ENCODE measurements around the gene RPGRIP1.
"Not testable (repeated sequence)": the region's sequence is repeated elsewhere in the genome, so short reads cannot be mapped to it uniquely, and the experiment has no call there.

The RPGRIP1 gene

GRCh38 chr14:21252149-21252548 is 27.7 kb upstream of the RPGRIP1 start:
- TF ChIP-seq CTCF (IDR thresholded peaks at IDR 0.05; ENCODE audit: insufficient read depth, low read depth, low read length, missing control alignments) = no peak
- no peak overlapping the region for H3K4me3 ChIP-seq (ENCODE audit: low read depth, low read length)
- no peak for DNase-seq (ENCODE audit: low read depth)

GRCh38 chr14:21255385-21256101 is 24.3 kb upstream of the RPGRIP1 start:
- no peak overlapping the region for H3K4me3 ChIP-seq (ENCODE audit: low read depth, low read length)
- no peak for DNase-seq (ENCODE audit: low read depth)
- no peak for TF ChIP-seq CTCF (IDR thresholded peaks at IDR 0.05; ENCODE audit: insufficient read depth, low read depth, low read length, missing control alignments)

GRCh38 chr14:21256102-21256447 is 23.8 kb upstream of the RPGRIP1 start:
- not testable (repeated sequence) for H3K4me3 ChIP-seq (ENCODE audit: low read depth, low read length); DNase-seq (ENCODE audit: low read depth)

- DNase-seq (ENCODE audit: low read depth) = no peak
- H3K4me3 ChIP-seq (ENCODE audit: low read depth, low read length) = no peak overlapping the region
- no peak for TF ChIP-seq CTCF (IDR thresholded peaks at IDR 0.05; ENCODE audit: insufficient read depth, low read depth, low read length, missing control alignments)
These were observed 23.1 kb upstream of the RPGRIP1 start for GRCh38 chr14:21256539-21257393.

GRCh38 chr14:21257394-21257909 is 22.4 kb upstream of the RPGRIP1 start:
- TF ChIP-seq CTCF (IDR thresholded peaks at IDR 0.05; ENCODE audit: insufficient read depth, low read depth, low read length, missing control alignments) = no peak
- no peak for DNase-seq (ENCODE audit: low read depth)
- no peak overlapping the region for H3K4me3 ChIP-seq (ENCODE audit: low read depth, low read length)

- no peak for TF ChIP-seq CTCF (IDR thresholded peaks at IDR 0.05; ENCODE audit: insufficient read depth, low read depth, low read length, missing control alignments)
- no peak for DNase-seq (ENCODE audit: low read depth)
- H3K4me3 ChIP-seq (ENCODE audit: low read depth, low read length) = no peak overlapping the region
These were observed 21.6 kb upstream of the RPGRIP1 start for GRCh38 chr14:21258005-21258888.
